ENCODE results near the gene MAGI1. TPM values are rescaled to one million over a fixed set of nuclear protein-coding genes. Genes with fewer than 3 reads are reported as not detected.

MAGI1 gene
- total RNA-seq, 1 donor from 2014 or later, result 0.49 TPM

GRCh38 chr3:65493371-65493882 is 545.3 kb downstream of the MAGI1 start:
- intact Hi-C loops (cut with micrococcal nuclease), result no loop called here

GRCh38 chr3:65492249-65492648 is 546.5 kb downstream of the MAGI1 start:
- intact Hi-C loops (cut with micrococcal nuclease), result no loop called here

GRCh38 chr3:65490114-65490513 is 548.6 kb downstream of the MAGI1 start:
- intact Hi-C loops (cut with micrococcal nuclease), result no loop called here

GRCh38 chr3:65489253-65489652 is 549.5 kb downstream of the MAGI1 start:
- intact Hi-C loops (cut with micrococcal nuclease), result no loop called here

- intact Hi-C loops (cut with micrococcal nuclease), result no loop called here
These were observed 552.8 kb downstream of the MAGI1 start for GRCh38 chr3:65485826-65486469.

GRCh38 chr3:65484964-65485363 is 553.8 kb downstream of the MAGI1 start:
- intact Hi-C loops (cut with micrococcal nuclease), result no loop called here

- intact Hi-C loops (cut with micrococcal nuclease), result no loop called here
These were observed 555.2 kb downstream of the MAGI1 start for GRCh38 chr3:65483480-65483879.

GRCh38 chr3:65483011-65483410 is 555.7 kb downstream of the MAGI1 start:
- intact Hi-C loops (cut with micrococcal nuclease), result no loop called here

GRCh38 chr3:65481085-65481484 is 557.6 kb downstream of the MAGI1 start:
- intact Hi-C loops (cut with micrococcal nuclease), result no loop called here

GRCh38 chr3:65479990-65480389 is 558.7 kb downstream of the MAGI1 start:
- intact Hi-C loops (cut with micrococcal nuclease), result no loop called here

GRCh38 chr3:65478551-65479500 is 559.9 kb downstream of the MAGI1 start:
- intact Hi-C loops (cut with micrococcal nuclease), result no loop called here

GRCh38 chr3:65473736-65474135 is 565.0 kb downstream of the MAGI1 start:
- intact Hi-C loops (cut with micrococcal nuclease), result no loop called here

- intact Hi-C loops (cut with micrococcal nuclease), result no loop called here
These were observed 566.2 kb downstream of the MAGI1 start for GRCh38 chr3:65472501-65472900.

- intact Hi-C loops (cut with micrococcal nuclease), result no loop called here
These were observed 572.3 kb downstream of the MAGI1 start for GRCh38 chr3:65466300-65466988.

- intact Hi-C loops (cut with micrococcal nuclease), result no loop called here
These were observed 588.8 kb downstream of the MAGI1 start for GRCh38 chr3:65449841-65450428.

GRCh38 chr3:65448120-65448519 is 590.6 kb downstream of the MAGI1 start:
- intact Hi-C loops (cut with micrococcal nuclease), result no loop called here

GRCh38 chr3:65445573-65446169 is 593.0 kb downstream of the MAGI1 start:
- intact Hi-C loops (cut with micrococcal nuclease), result no loop called here

GRCh38 chr3:65444447-65444815 is 594.3 kb downstream of the MAGI1 start:
- intact Hi-C loops (cut with micrococcal nuclease), result no loop called here

GRCh38 chr3:65443739-65444446 is 594.8 kb downstream of the MAGI1 start:
- intact Hi-C loops (cut with micrococcal nuclease), result no loop called here

- intact Hi-C loops (cut with micrococcal nuclease), result no loop called here
These were observed 599.0 kb downstream of the MAGI1 start for GRCh38 chr3:65439641-65440284.
